D721Med (cell line): ENCODE measurements around the gene EID3.

Source experiments
- DNase-seq: peaks from one replicate; pipeline ENCODE4 v3.0.0; 2011; ENCODE audit warnings: low spot score; ENCODE audit not compliant: insufficient read length
- FAIRE-seq: peaks from 2 replicates; lab custom pipeline; 2011; peaks lifted over from hg19 to GRCh38; lab: Jason Lieb, UNC
- CTCF ChIP-seq: IDR thresholded peaks from 2 replicates; pipeline ENCODE4 v1.5.1; 2012; ENCODE audit warnings: mild to moderate bottlenecking, control low read depth; ENCODE audit not compliant: insufficient read depth; ENCODE audit errors: missing control alignments

The EID3 gene

DNA sequence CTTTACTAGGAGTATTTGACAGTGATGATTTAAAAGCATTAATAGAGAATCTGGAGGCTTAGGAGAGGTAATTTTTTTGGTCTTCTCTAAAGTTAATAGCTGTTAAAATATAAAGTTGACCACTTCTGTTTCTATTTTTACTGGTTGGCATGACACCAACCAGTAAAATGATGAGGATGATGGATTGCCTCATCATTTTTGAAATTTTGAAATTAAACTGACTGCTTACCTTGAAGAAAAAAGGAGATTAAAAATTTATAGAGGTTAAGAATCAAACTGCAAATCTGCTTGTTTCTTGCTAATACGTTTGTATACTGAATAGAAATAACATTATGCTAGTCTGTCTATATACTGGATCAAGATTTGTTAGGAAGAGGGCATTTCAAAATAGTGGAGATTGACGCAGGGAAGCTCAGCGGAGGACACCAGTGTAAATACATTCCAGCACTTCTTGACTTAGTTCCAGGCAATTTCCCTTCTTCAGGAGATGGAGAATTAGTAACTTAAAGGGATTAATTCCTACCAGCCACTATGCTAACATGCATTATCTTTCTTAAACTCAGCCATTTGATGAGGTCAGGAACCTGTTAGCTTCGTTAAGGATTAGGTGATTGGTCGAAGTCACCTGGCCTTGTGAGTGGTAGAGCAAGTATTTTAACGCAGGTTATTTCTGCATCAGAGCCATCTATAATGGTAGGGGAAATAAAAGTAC lies 3.6 kb downstream of the EID3 start:
- TF ChIP-seq CTCF: no peak
- FAIRE-seq (no peak), DNase-seq (no peak)

- TF ChIP-seq CTCF: no peak
- no peak for DNase-seq
- FAIRE-seq: no peak
These were observed 4.1 kb downstream of the EID3 start for GRCh38 chr12:104307655-104308000.

- no peak for FAIRE-seq
- TF ChIP-seq CTCF: no peak
- DNase-seq: no peak
These were observed 6.0 kb downstream of the EID3 start for GRCh38 chr12:104309446-104309993.

- TF ChIP-seq CTCF: no peak
- DNase-seq (no peak), FAIRE-seq (no peak)
These were observed 7.5 kb downstream of the EID3 start for GRCh38 chr12:104310751-104311633.

GRCh38 chr12:104312202-104312601 lies 8.7 kb downstream of the EID3 start:
- DNase-seq: no peak
- no peak for TF ChIP-seq CTCF
- no peak for FAIRE-seq

DNA sequence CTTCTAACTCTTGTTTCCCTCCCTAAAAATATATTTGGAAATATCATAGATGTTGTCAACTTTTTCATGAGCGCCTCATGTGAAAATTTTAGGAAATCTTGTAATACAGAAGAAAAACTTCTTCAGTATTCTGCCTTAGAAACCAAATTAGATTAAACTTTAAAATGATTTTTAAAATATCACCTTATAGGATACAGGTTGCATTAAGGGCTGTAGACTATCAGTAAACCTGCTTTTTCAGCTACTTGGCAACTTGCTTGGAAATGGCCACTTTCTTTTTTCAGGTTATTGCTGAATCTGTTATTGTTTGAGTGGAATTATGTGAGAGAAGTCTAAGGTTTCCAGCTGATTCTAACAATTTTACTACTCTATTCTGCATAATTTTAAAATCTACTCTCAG lies 9.1 kb downstream of the EID3 start:
- DNase-seq (no peak), FAIRE-seq (no peak)
- TF ChIP-seq CTCF: no peak
